ENCODE data around the gene C3orf85.
A peak's percentile ranks its signal among the peaks of the same experiment; 100 is the strongest.
"Not testable (repeated sequence)": the region's sequence is repeated elsewhere in the genome, so short reads cannot be mapped to it uniquely, and the experiment has no call there.

C3orf85 gene

DNA sequence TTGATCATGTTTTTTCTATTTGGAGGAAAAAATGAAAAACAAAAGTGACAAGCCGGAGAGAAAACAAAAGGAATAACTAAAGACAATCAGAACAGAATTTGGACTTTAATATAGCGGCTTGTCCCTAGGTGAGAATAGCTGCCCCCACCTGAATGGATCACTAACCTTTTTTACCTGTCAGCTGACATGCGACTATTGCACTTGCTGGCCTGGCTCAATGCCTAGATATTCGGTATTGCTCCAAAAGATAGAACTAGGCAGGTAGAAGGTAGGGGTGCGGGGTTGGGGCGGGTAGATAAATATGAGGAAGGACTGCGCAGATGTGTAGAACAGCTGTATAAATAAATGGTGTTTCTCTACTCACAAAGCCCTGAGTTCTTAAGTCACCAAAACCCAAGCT, 17.9 kb upstream of the C3orf85 start:
- in situ Hi-C loops (cut with HindIII; ENCODE audit: low sequenced_read_pairs) = no loop called here
- TF ChIP-seq, protein P1, sequence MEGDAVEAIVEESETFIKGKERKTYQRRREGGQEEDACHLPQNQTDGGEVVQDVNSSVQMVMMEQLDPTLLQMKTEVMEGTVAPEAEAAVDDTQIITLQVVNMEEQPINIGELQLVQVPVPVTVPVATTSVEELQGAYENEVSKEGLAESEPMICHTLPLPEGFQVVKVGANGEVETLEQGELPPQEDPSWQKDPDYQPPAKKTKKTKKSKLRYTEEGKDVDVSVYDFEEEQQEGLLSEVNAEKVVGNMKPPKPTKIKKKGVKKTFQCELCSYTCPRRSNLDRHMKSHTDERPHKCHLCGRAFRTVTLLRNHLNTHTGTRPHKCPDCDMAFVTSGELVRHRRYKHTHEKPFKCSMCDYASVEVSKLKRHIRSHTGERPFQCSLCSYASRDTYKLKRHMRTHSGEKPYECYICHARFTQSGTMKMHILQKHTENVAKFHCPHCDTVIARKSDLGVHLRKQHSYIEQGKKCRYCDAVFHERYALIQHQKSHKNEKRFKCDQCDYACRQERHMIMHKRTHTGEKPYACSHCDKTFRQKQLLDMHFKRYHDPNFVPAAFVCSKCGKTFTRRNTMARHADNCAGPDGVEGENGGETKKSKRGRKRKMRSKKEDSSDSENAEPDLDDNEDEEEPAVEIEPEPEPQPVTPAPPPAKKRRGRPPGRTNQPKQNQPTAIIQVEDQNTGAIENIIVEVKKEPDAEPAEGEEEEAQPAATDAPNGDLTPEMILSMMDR (IDR thresholded peaks at IDR 0.05; ENCODE audit: low read depth, low read length) = no peak
- no peak for DNase-seq (ENCODE audit: low read depth, low spot score)
- no peak overlapping the region for H3K4me3 ChIP-seq (ENCODE audit: low read depth, low read length)

DNA sequence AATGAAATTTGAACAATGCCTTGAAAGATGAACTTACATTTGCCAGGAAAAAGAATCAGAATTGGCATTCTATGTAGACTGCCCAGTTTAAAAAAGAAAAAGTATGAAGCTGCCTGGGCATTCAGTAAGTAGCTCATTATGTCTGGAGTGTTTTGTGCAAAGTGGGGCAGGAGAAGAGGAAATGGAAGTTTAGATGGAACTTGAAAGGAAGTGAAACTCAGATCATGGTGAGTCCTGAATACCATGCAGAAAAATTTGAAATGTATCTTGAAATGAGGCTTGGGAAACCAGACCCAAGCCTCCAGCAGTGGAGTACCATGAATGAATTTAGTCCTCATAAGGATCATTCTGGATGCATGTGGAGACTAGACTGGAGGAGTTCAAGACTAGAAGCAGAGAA, 13.8 kb upstream of the C3orf85 start:
- in situ Hi-C loops (cut with HindIII; ENCODE audit: low sequenced_read_pairs) = no loop called here
- H3K4me3 ChIP-seq (ENCODE audit: low read depth, low read length) = no peak overlapping the region
- no peak for DNase-seq (ENCODE audit: low read depth, low spot score)
- TF ChIP-seq, protein P1 (IDR thresholded peaks at IDR 0.05; ENCODE audit: low read depth, low read length) = no peak

DNA sequence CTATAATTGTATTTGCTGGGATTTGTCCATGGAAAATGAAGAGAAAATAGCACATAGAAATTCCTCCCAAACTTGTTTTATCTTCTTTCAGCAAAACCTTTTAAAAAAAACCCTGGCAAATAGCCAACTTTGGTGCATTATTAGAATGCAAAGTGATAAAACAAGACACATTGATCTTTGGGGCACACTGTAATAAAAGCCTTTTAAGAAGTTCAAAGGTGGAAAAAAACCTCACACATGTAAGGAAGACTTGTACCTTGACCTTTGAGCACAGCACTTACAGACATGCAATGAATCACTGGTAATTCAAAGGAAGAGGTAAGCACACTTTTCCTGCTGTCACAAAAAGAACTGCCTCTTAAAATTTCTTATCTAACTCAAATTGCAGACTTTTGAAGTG, 10.6 kb upstream of the C3orf85 start:
- TF ChIP-seq, protein P1 (IDR thresholded peaks at IDR 0.05; ENCODE audit: low read depth, low read length) = no peak
- in situ Hi-C loops (cut with HindIII; ENCODE audit: low sequenced_read_pairs) = no loop called here
- H3K4me3 ChIP-seq (ENCODE audit: low read depth, low read length) = no peak overlapping the region
- DNase-seq (ENCODE audit: low read depth, low spot score) = no peak

DNA sequence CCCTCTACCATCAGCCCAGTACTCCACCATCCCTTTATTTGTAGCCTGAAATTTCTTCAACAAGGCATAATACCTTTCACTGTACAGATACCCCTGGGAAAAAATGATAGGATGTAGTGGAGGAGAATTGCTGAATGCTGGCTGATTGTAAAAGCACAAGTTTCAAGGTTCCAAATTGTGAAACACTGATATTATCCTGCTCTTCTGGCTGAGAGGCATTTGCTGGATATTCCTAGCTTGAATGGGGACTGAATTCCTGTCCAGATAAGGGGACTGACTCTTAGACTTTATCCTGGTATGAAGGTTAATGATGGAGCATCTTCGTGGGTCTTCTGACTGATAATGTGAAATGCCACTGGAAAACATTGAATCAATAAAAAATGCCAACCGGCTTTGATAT, 9.0 kb upstream of the C3orf85 start:
- in situ Hi-C loops (cut with HindIII; ENCODE audit: low sequenced_read_pairs) = no loop called here

DNA sequence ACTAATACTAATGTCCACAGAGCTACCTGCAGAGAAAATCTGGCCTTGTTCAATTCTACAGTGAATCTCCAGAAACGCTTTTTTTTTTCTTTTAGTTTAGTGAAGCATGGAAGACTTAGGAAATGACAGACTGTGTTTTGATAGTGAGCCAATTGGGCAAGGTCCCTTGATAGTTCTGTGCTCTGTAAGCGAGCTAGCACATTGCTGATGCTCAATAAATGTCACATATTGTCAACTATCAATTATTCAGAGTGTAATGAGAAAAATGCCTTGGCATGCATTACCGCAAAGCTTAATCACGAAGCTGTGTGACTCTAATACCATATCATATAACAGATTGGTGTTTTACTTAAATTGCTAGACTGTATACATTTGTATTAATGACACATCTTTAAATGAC, 5.2 kb upstream of the C3orf85 start:
- in situ Hi-C loops (cut with HindIII; ENCODE audit: low sequenced_read_pairs) = no loop called here
- no peak for DNase-seq (ENCODE audit: low read depth, low spot score)
- TF ChIP-seq, protein P1 (IDR thresholded peaks at IDR 0.05; ENCODE audit: low read depth, low read length) = no peak
- no peak overlapping the region for H3K4me3 ChIP-seq (ENCODE audit: low read depth, low read length)

More for the DNA sequence above, 9.0 kb upstream of the C3orf85 start:
- no peak overlapping the region for H3K4me3 ChIP-seq (ENCODE audit: low read depth, low read length)
- DNase-seq (ENCODE audit: low read depth, low spot score) = no peak
- TF ChIP-seq, protein P1 (IDR thresholded peaks at IDR 0.05; ENCODE audit: low read depth, low read length) = no peak

DNA sequence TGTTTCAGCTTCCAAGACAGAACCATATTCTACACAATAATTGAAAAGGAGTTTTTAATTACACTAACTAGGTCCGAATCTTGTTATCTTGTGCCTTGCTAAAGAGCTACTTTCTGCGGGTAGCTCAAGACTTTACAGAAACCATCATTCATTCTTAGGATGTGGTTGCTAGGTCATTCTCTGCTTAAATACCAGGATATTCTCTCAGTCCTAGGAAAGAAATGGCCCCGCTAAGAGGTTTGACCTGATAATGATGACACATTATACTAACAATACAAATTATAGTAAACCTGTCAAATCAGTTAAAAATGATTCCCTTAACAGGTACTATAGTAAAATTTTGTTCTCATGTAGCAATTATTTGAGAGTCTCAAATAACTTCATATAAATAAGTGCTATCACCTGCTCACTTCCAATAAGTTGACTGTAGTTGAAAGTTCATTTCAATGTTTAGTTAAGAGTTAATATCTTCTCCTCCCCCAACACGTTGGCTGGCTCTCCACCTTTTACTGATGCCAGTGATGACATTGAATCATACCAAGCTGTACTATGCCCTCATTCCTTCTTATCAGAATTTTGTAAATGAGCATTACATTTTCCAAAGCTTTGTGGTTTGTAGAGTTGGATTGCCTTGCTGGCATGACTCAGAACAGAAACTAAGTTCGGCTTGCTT, 3.6 kb upstream of the C3orf85 start:
- in situ Hi-C loops (cut with HindIII; ENCODE audit: low sequenced_read_pairs) = no loop called here
- DNase-seq (ENCODE audit: low read depth, low spot score) = peak; percentile 76
- TF ChIP-seq, protein P1 (IDR thresholded peaks at IDR 0.05; ENCODE audit: low read depth, low read length) = no peak
- no peak overlapping the region for H3K4me3 ChIP-seq (ENCODE audit: low read depth, low read length)

DNA sequence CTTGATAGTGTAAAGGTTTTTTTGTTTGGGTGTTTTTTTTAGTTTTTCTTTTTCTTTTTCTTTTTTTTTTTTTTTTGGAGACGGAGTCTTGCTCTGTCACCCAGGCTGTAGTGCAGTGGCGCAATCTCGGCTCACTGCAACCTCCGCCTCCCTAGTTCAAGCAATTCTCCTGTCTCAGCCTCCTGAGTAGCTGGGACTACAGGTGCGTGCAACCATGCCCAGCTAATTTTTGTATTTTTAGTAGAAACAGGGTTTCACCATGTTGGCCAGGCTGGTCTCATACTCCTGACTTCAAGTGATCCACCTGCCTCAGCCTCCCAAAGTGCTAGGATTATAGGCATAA, 3.1 kb upstream of the C3orf85 start:
- H3K4me3 ChIP-seq (ENCODE audit: low read depth, low read length); in situ Hi-C loops (cut with HindIII; ENCODE audit: low sequenced_read_pairs); DNase-seq (ENCODE audit: low read depth, low spot score): not testable (repeated sequence)

All from astrocyte of the spinal cord (primary cell).